HepG2 (cell line): Measurements from ENCODE around the gene OLFM2. TPM values are rescaled to one million over a fixed set of nuclear protein-coding genes. Genes with fewer than 3 reads are reported as not detected.

Source experiments
- AHDC1 ChIP-seq: sonication (generic); formaldehyde crosslinking; IDR thresholded peaks from 2 replicates; pipeline ENCODE4 v1.5.1; 2020; ENCODE audit warnings: mild to moderate bottlenecking, missing genetic modification reagents, borderline replicate concordance
- ETS1 ChIP-seq: sonication (generic); formaldehyde crosslinking; IDR thresholded peaks from 2 replicates; pipeline ENCODE4 v1.4.0; 2020; ENCODE audit warnings: missing genetic modification reagents
- FOXK2 ChIP-seq: fragments of 450-650 bp; IDR thresholded peaks from 2 replicates; pipeline ENCODE4 v1.6.1; 2016
- HNF4A ChIP-seq: sonication (generic); formaldehyde crosslinking; IDR thresholded peaks from 2 replicates; pipeline ENCODE4 v1.4.0; 2020; ENCODE audit warnings: missing genetic modification reagents
- KAT7 ChIP-seq: IDR thresholded peaks from 2 replicates; pipeline ENCODE4 v1.6.1; 2018; ENCODE audit warnings: borderline replicate concordance, missing compliant biosample characterization
- KDM3A ChIP-seq: IDR thresholded peaks from 2 replicates; pipeline ENCODE4 v1.6.1; 2018; ENCODE audit warnings: low read depth, missing compliant biosample characterization
- KMT2B ChIP-seq: IDR thresholded peaks from 2 replicates; pipeline ENCODE4 v1.6.1; 2016; ENCODE audit warnings: missing genetic modification reagents, missing compliant biosample characterization
- NBN ChIP-seq: fragments of 450-650 bp; conservative IDR thresholded peaks from 2 replicates; pipeline ENCODE4 v1.6.1; 2017
- NR1H2 ChIP-seq: sonication (generic); formaldehyde crosslinking; IDR thresholded peaks from 2 replicates; pipeline ENCODE4 v1.8.1; 2022; ENCODE audit warnings: low read depth, missing genetic modification reagents, borderline replicate concordance
- SIX1 ChIP-seq: sonication (generic); formaldehyde crosslinking; IDR thresholded peaks from 2 replicates; pipeline ENCODE4 v1.4.0; 2020; ENCODE audit warnings: missing genetic modification reagents, borderline replicate concordance
- SMYD3 ChIP-seq: sonication (generic); formaldehyde crosslinking; IDR thresholded peaks from 2 replicates; pipeline ENCODE4 v1.8.1; 2023; ENCODE audit warnings: mild to moderate bottlenecking, missing genetic modification reagents
- SNAI1 ChIP-seq: sonication (generic); formaldehyde crosslinking; IDR thresholded peaks from 2 replicates; pipeline ENCODE4 v1.5.0; 2020; ENCODE audit warnings: mild to moderate bottlenecking, missing genetic modification reagents, borderline replicate concordance
- ZC3H4 ChIP-seq: sonication (generic); formaldehyde crosslinking; IDR thresholded peaks from 2 replicates; pipeline ENCODE4 v1.4.0; 2020; ENCODE audit warnings: missing genetic modification reagents, borderline replicate concordance
- ZNF101 ChIP-seq: sonication (generic); formaldehyde crosslinking; IDR thresholded peaks from 2 replicates; pipeline ENCODE4 v1.4.0; 2020; ENCODE audit warnings: mild to moderate bottlenecking, low read depth, missing genetic modification reagents, borderline replicate concordance
- ZNF138 ChIP-seq: sonication (generic); formaldehyde crosslinking; IDR thresholded peaks from 2 replicates; pipeline ENCODE4 v1.5.0; 2020; ENCODE audit warnings: mild to moderate bottlenecking, low read depth, missing genetic modification reagents
- ZNF362 ChIP-seq: sonication (generic); formaldehyde crosslinking; IDR thresholded peaks from 2 replicates; pipeline ENCODE4 v1.4.0; 2020; ENCODE audit warnings: missing genetic modification reagents, mild to moderate bottlenecking, borderline replicate concordance
- ZNF589 ChIP-seq: sonication (generic); formaldehyde crosslinking; conservative IDR thresholded peaks from 2 replicates; pipeline ENCODE4 v1.8.0; 2022; ENCODE audit warnings: mild to moderate bottlenecking, moderate library complexity, missing genetic modification reagents
- ZNF780A ChIP-seq: sonication (generic); formaldehyde crosslinking; IDR thresholded peaks from 2 replicates; pipeline ENCODE4 v1.8.0; 2022; ENCODE audit warnings: mild to moderate bottlenecking, missing genetic modification reagents, moderate library complexity
- ZSCAN29 ChIP-seq: sonication (generic); formaldehyde crosslinking; conservative IDR thresholded peaks from 2 replicates; pipeline ENCODE4 v1.4.0; 2020; ENCODE audit warnings: mild to moderate bottlenecking, missing genetic modification reagents
- ZXDC ChIP-seq: sonication (generic); formaldehyde crosslinking; IDR thresholded peaks from 2 replicates; pipeline ENCODE4 v1.5.0; 2020; ENCODE audit warnings: mild to moderate bottlenecking, missing genetic modification reagents
- polyA plus RNA-seq, 8 experiments: library from polyadenylated mRNA; depleted of rRNA in 3 of 8; stranded (reverse) in 7 of 8; unstranded in 1 of 8; fragments of >200 nt; fragmentation: Illumina TruSeq in 4 of 8; extraction: Trizol in 4 of 8; gene quantifications; 2 replicates each; pipeline versions ENCODE4 v1.2.1 to v1.2.3, GENCODE V29; 2011 to 2016; ENCODE audit warnings: low read depth in 4 of 8, missing spikeins in 1 of 8, mixed read lengths in 1 of 8; ENCODE audit not compliant: insufficient read depth in 1 of 8
- total RNA-seq, 5 experiments: library from RNA; depleted of rRNA; stranded (reverse); fragments of >200 nt; fragmentation: Illumina TruSeq; extraction: Trizol; gene quantifications; 2 replicates each; pipeline ENCODE4 v1.2.3, GENCODE V29; 2016; ENCODE audit warnings: low read depth in 1 of 5

OLFM2 gene
- total and polyA plus RNA-seq, 2 of the 13 experiments (the other 11 are each of a cell fraction or from before 2014, with no cell fraction given): 0.20 to 0.51 TPM

GRCh38 chr19:9834726-9835506 is 101.4 kb downstream of the OLFM2 start, which contains the start of gene PIN1 (continued):
- TF ChIP-seq AHDC1 (CRISPR knock-in tag) (no peak), KDM3A (no peak), ETS1 (CRISPR knock-in tag) (no peak), SNAI1 (CRISPR knock-in tag) (no peak), ZXDC (CRISPR knock-in tag) (no peak), ZNF138 (CRISPR knock-in tag) (no peak), NR1H2 (CRISPR knock-in tag) (no peak), ZNF362 (no peak; the same call in 1 of the 2 replicates), ZC3H4 (CRISPR knock-in tag) (no peak), KMT2B (CRISPR knock-in tag) (no peak), SIX1 (no peak), ZNF780A (CRISPR knock-in tag) (no peak), KAT7 (CRISPR knock-in tag) (no peak), NBN (no peak), ZSCAN29 (CRISPR knock-in tag) (no peak), FOXK2 (no peak), HNF4A (CRISPR knock-in tag) (no peak), SMYD3 (no peak), ZNF589 (no peak), ZNF101 (no peak)
